HCT116 (cell line): ENCODE results near the gene CDK5R1. TPM values are rescaled to one million over a fixed set of nuclear protein-coding genes. Genes with fewer than 3 reads are reported as not detected.

ENCODE experiments used
- ATAC-seq: fragments of 200-7000 bp; cut with Tn5 transposase; 2 replicates; pipeline ENCODE4 v1.9.1; 2020; ENCODE audit warnings: mild to moderate bottlenecking, moderate library complexity
- BruUV-seq: library from RNA; stranded (reverse); fragments of 400-500 nt; replicated peaks from 2 replicates; lab custom pipeline; 2021; lab: Mats Ljungman, UMichigan
- CTCF ChIA-PET: fragments of 300-600 bp; sonication (Branson Sonifier 250); formaldehyde crosslinking; loops from one replicate; lab custom pipeline; 2021; ENCODE audit warnings: antibody characterized with exemption; lab: Charles Lee
- POLR2A ChIA-PET: fragments of 300-600, 350-600 bp; sonication (Branson Sonifier 250); formaldehyde crosslinking; loops from one replicate; lab custom pipeline; 2021; ENCODE audit warnings: antibody characterized with exemption; lab: Charles Lee
- RAD21 ChIA-PET, 2 experiments: fragments of 300-600 bp; sonication (Branson Sonifier 250); formaldehyde crosslinking; loops; one replicate each; lab custom pipeline; 2023; ENCODE audit warnings: low total read pairs in 2 of 2; ENCODE audit not compliant: uncharacterized antibody in 2 of 2, unreplicated experiment in 2 of 2, low non-redundant PET in 1 of 2; lab: Charles Lee
- DNase-seq: peaks from one replicate; pipeline ENCODE4 v3.0.0-alpha.2; 2010; ENCODE audit warnings: low read depth, low spot score
- H2AFZ ChIP-seq: fragments of 200-600 bp; shearing (Covaris generic), sonication (generic); 2 replicates; pipeline ENCODE4 v1.6.1; 2017; ENCODE audit warnings: low read depth, mixed run types, mixed read lengths, antibody characterized with exemption, low read length; ENCODE audit not compliant: poor library complexity, severe bottlenecking
- H3K27ac ChIP-seq: 2 replicates; pipeline ENCODE4 v1.5.1; 2012; ENCODE audit warnings: low read depth, low read length
- H3K27me3 ChIP-seq: fragments of 200-600 bp; sonication (generic); 2 replicates; pipeline ENCODE4 v1.6.1; 2016; ENCODE audit warnings: mixed run types, low read length, mixed read lengths; ENCODE audit not compliant: insufficient read depth
- H3K36me3 ChIP-seq, 2 experiments: fragments of 200-500 bp in 1 of 2; fragments of 200-600 bp in 1 of 2; sonication (Bioruptor generic) in 1 of 2; sonication (generic) in 1 of 2; 2 replicates each; pipeline versions ENCODE4 v1.5.1 to v1.6.1; 2014 to 2016; ENCODE audit warnings: low read length in 2 of 2, inconsistent platforms in 1 of 2, mixed read lengths in 1 of 2, mixed run types in 1 of 2; ENCODE audit not compliant: insufficient read depth in 2 of 2, control insufficient read depth in 1 of 2
- H3K4me1 ChIP-seq, 2 experiments: fragments of 200-600 bp in 1 of 2; sonication (generic) in 1 of 2; 2 replicates each; pipeline versions ENCODE4 v1.5.1 to v1.6.1; 2012 to 2017; ENCODE audit warnings: low read length in 2 of 2, inconsistent platforms in 1 of 2, mild to moderate bottlenecking in 1 of 2, mixed read lengths in 1 of 2, mixed run types in 1 of 2, moderate library complexity in 1 of 2; ENCODE audit not compliant: insufficient read depth in 2 of 2, control insufficient read depth in 1 of 2
- H3K4me2 ChIP-seq: fragments of 200-600 bp; sonication (generic); 2 replicates; pipeline ENCODE4 v1.6.1; 2017; ENCODE audit warnings: mixed run types, low read length, mixed read lengths
- H3K4me3 ChIP-seq, 2 experiments: fragments of 200-600 bp in 1 of 2; sonication (generic) in 1 of 2; replicated peaks in 1 of 2; 2 replicates each; pipeline ENCODE4 v1.5.1; 2011 to 2016; ENCODE audit warnings: low read length in 2 of 2, control low read depth in 1 of 2, low read depth in 1 of 2, mild to moderate bottlenecking in 1 of 2, mixed read lengths in 1 of 2, mixed run types in 1 of 2
- H3K79me2 ChIP-seq: fragments of 200-600 bp; sonication (generic); 2 replicates; pipeline ENCODE4 v1.6.1; 2017; ENCODE audit warnings: mild to moderate bottlenecking, mixed run types, low read length, moderate library complexity, mixed read lengths; ENCODE audit not compliant: insufficient read depth
- H3K9ac ChIP-seq: fragments of 200-600 bp; sonication (generic); 2 replicates; pipeline ENCODE4 v1.6.1; 2016; ENCODE audit warnings: low read length, mixed read lengths
- H3K9me2 ChIP-seq: fragments of 200-600 bp; sonication (generic), shearing (Covaris generic); 2 replicates; pipeline ENCODE4 v1.6.1; 2017; ENCODE audit warnings: mixed run types, mild to moderate bottlenecking, moderate library complexity; ENCODE audit not compliant: insufficient read depth
- H3K9me3 ChIP-seq, 2 experiments: fragments of 200-500 bp in 1 of 2; fragments of 200-600 bp in 1 of 2; sonication (Bioruptor generic) in 1 of 2; sonication (generic) in 1 of 2; 2 replicates each; pipeline ENCODE4 v1.6.1; 2014 to 2017; ENCODE audit warnings: low read length in 2 of 2, mixed read lengths in 2 of 2, inconsistent platforms in 1 of 2, low read depth in 1 of 2, mild to moderate bottlenecking in 1 of 2, mixed run types in 1 of 2, moderate library complexity in 1 of 2; ENCODE audit not compliant: control insufficient read depth in 1 of 2, insufficient read depth in 1 of 2
- H4K20me1 ChIP-seq: fragments of 200-600 bp; sonication (generic), shearing (Covaris generic); 2 replicates; pipeline ENCODE4 v1.6.1; 2017; ENCODE audit warnings: mixed run types, mild to moderate bottlenecking, moderate library complexity; ENCODE audit not compliant: insufficient read depth
- CEBPB ChIP-seq: IDR thresholded peaks from 2 replicates; pipeline ENCODE4 v1.6.1; 2012; ENCODE audit warnings: low read depth
- EGR1 ChIP-seq: IDR thresholded peaks from 2 replicates; pipeline ENCODE4 v1.6.1; 2012; ENCODE audit warnings: low read depth
- ELF1 ChIP-seq: IDR thresholded peaks from 2 replicates; pipeline ENCODE4 v1.6.1; 2012; ENCODE audit warnings: low read depth, borderline replicate concordance
- EZH2 ChIP-seq: fragments of 200-600 bp; sonication (generic); IDR thresholded peaks from 2 replicates; pipeline ENCODE4 v1.6.1; 2017; ENCODE audit warnings: antibody characterized with exemption, mixed run types
- JUND ChIP-seq: IDR thresholded peaks from 2 replicates; pipeline ENCODE4 v1.6.1; 2012
- MAX ChIP-seq: IDR thresholded peaks from 2 replicates; pipeline ENCODE4 v1.6.1; 2012
- POLR2AphosphoS5 ChIP-seq: IDR thresholded peaks from 2 replicates; pipeline ENCODE4 v1.6.1; 2011; ENCODE audit warnings: mild to moderate bottlenecking, low read depth, low read length, moderate library complexity
- RAD21 ChIP-seq: IDR thresholded peaks from 2 replicates; pipeline ENCODE4 v1.6.1; 2012; ENCODE audit warnings: low read depth, mild to moderate bottlenecking
- REST ChIP-seq: IDR thresholded peaks from 2 replicates; pipeline ENCODE4 v1.6.1; 2012; ENCODE audit warnings: low read depth
- SIN3A ChIP-seq: IDR thresholded peaks from 2 replicates; pipeline ENCODE4 v1.6.1; 2012; ENCODE audit warnings: low read depth
- SP1 ChIP-seq: IDR thresholded peaks from 2 replicates; pipeline ENCODE4 v1.6.1; 2012; ENCODE audit warnings: low read depth
- SRF ChIP-seq: IDR thresholded peaks from 2 replicates; pipeline ENCODE4 v1.6.1; 2012; ENCODE audit warnings: low read depth
- intact Hi-C: fragments of 100-400 bp; cut with micrococcal nuclease; formaldehyde crosslinking; loops from 2 replicates; pipeline ENCODE4 v1.10.0; 2022
- total RNA-seq: library from RNA; stranded (reverse); gene quantifications from one replicate; pipeline ENCODE4 v1.2.1, GENCODE V29; 2021; ENCODE audit not compliant: unreplicated experiment
- TF ChIP-seq, protein P1 (sequence below): IDR thresholded peaks from 2 replicates; pipeline ENCODE4 v1.6.1; 2012

The CDK5R1 gene
- total RNA-seq, 1 experiment from 2014 or later: 5.4 TPM

DNA sequence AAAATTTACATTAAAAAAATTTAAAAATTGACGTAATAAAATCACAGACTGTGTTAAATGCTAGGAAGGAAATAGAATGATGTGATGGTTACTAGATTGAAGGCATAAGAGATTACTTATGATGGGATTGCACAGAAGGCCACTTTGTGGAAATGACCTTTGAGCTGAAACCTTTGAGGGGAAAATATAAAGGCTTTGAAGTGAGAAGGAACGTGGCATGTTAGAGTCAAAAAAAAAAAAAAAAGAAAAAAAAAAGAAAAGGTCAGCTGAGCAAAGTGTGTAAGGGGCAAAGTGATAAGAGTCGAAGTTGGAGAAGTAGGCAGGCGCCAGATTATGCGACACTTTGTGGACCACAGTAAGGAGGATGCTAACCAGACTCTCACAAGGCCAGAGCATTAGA lies 46.1 kb upstream of the CDK5R1 start:
- no peak for DNase-seq
- H3K4me2 ChIP-seq: no peak overlapping the region

GRCh38 chr17:32441886-32442285 lies 44.9 kb upstream of the CDK5R1 start:
- H3K9ac ChIP-seq: no peak overlapping the region
- ATAC-seq (no peak), DNase-seq (no peak)
- no peak overlapping the region for H3K27ac ChIP-seq
- POLR2A ChIA-PET: no interaction called here
- H3K27me3 ChIP-seq: no peaks in the 10 kb centered on the region
- BruUV-seq: no TSS peak
- peaks cover 6% of the 10 kb centered on the region; the same call in 1 of the 2 replicates for H4K20me1 ChIP-seq
- no peak overlapping the region for H3K4me3 ChIP-seq
- H3K36me3 ChIP-seq: peaks cover 1 to 2% of the 10 kb centered on the region in 2 experiments; a peak in 3 of 4 replicates
- peaks cover 25% of the 10 kb centered on the region for H3K79me2 ChIP-seq
- TF ChIP-seq POLR2AphosphoS5 (no peak), EGR1 (no peak), CEBPB (no peak), REST (no peak)
- TF ChIP-seq, protein P1, sequence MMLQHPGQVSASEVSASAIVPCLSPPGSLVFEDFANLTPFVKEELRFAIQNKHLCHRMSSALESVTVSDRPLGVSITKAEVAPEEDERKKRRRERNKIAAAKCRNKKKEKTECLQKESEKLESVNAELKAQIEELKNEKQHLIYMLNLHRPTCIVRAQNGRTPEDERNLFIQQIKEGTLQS: no peak
- peaks cover 11 to 22% of the 10 kb centered on the region in 2 experiments; a peak in 3 of 4 replicates for H3K4me1 ChIP-seq
- no peak overlapping the region for H2AFZ ChIP-seq
- no peaks in the 10 kb centered on the region for H3K9me3 ChIP-seq
- intact Hi-C loops: no loop called here
- CTCF ChIA-PET: no interaction called here
- H3K9me2 ChIP-seq: no peaks in the 10 kb centered on the region
- H3K4me2 ChIP-seq: no peak overlapping the region
- RAD21 ChIA-PET: no interaction called here

More for the DNA sequence above, 46.1 kb upstream of the CDK5R1 start:
- H3K79me2 ChIP-seq: peaks cover 14% of the 10 kb centered on the region
- no TSS peak for BruUV-seq
- peaks cover 0 to 4% of the 10 kb centered on the region in 2 experiments; a peak in 2 of 4 replicates for H3K9me3 ChIP-seq
- no peak overlapping the region for H3K27ac ChIP-seq
- ChIA-PET RAD21 (no interaction called here), POLR2A (no interaction called here), CTCF (no interaction called here)
- no peak overlapping the region for H3K4me3 ChIP-seq
- H3K4me1 ChIP-seq: peaks cover 4 to 13% of the 10 kb centered on the region in 2 experiments; a peak in 3 of 4 replicates
- H3K36me3 ChIP-seq: no peaks in the 10 kb centered on the region
- H3K9ac ChIP-seq: no peak overlapping the region
- H4K20me1 ChIP-seq: peaks cover 2% of the 10 kb centered on the region; the same call in 1 of the 2 replicates
- no peak for ATAC-seq
- TF ChIP-seq RAD21 (no peak), CEBPB (no peak), MAX (no peak), SRF (no peak), SP1 (no peak), EZH2 (no peak), SIN3A (no peak), ELF1 (no peak), JUND (no peak)
- intact Hi-C loops: no loop called here
- H2AFZ ChIP-seq: no peak overlapping the region
- H3K27me3 ChIP-seq: no peaks in the 10 kb centered on the region
- H3K9me2 ChIP-seq: no peaks in the 10 kb centered on the region
